GM21447 (cell line): ENCODE data around the gene VSTM2L.
"Not testable (repeated sequence)": the region's sequence is repeated elsewhere in the genome, so short reads cannot be mapped to it uniquely, and the experiment has no call there.

Experiments used
- ATAC-seq: cut with Tn5 transposase; IDR thresholded peaks from one replicate; pipeline ENCODE4 v1.9.1; 2021; ENCODE audit not compliant: unreplicated experiment

VSTM2L gene, protein sequence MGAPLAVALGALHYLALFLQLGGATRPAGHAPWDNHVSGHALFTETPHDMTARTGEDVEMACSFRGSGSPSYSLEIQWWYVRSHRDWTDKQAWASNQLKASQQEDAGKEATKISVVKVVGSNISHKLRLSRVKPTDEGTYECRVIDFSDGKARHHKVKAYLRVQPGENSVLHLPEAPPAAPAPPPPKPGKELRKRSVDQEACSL

GRCh38 chr20:37902504-37903313, at the start of gene VSTM2L:
VSTM2L (plus strand) TSS chr20:37903127; CDS start chr20:37903351, 224 bp downstream.
- ATAC-seq: no peak

DNA sequence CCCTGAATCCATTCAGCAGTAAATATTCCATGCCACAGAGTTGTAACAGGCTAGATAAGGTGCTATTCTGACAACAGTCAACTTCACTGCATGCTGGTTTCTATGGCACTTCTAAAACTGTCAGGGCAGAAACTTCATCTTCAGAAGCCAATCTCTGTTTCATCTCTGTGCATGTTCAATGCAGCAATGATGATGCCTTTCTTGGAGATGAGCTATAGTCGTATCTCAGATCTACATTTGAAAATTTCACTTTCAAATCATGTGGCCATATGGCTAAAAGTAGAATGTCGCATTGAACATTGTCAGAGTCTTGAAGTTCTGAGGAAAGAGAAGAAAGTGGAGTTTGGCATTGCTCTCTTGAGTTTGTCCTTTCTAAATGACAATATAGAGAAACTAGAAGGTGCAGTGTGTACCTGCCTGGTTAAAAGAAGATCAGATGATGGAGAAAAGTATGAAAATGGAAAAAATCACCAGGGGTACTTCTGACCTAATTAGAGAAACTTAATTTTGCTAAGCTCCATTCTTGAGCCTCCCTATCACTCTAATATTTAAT, 49.0 kb upstream of the VSTM2L start:
- ATAC-seq: peak; percentile 75

DNA sequence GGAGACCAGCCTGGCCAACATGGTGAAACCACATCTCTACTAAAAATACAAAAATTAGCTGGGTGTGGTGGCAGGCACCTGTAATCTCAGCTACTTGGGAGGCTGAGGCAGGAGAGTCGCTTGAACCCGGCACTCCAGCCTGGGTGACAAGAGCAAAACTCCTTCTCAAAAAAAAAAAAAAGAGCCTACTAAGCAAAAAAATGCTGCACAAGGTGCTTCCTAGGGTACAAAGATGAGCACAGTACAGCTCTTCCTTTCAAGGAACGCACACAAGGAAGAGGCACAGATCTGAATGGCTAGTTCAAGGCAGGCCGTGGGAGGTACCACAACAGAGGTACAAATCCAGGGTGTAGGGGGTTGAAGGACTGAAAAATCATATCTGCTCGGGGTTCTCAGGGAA, 46.9 kb upstream of the VSTM2L start:
- ATAC-seq: not testable (repeated sequence)

DNA sequence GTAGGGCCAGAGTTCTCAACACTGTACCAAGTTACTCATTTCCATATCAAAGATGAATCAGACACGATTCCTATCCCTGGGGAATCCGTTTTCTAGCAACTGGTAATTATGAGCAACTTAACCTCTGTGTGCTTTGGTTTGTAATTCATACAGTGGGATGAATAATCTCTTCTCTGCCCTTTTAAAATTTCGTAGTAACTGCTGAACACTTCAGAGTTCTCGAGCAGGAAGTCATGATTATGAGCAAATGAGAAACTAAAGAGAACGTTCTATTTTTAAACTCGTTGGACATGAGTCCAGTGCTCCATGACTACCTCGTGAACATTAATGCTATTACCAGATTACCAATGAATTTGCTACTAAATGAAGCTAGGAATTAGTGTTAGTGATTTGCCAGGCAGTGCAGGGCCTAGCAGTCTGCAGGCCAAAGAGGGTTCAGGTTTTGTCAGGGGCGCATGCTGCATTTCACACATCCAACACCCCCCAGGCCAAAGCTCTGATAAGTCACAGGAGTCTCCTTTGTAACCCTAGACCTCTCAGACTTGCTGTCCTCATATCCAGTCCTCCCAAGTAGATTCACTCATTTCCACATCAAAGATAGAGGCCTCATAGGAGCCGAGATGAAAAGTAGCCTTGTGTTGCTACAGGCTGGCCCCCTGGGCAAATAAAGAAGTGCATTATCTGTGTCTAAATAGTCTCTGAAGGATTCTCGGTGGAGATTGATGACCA, 45.8 kb upstream of the VSTM2L start:
- no peak for ATAC-seq

DNA sequence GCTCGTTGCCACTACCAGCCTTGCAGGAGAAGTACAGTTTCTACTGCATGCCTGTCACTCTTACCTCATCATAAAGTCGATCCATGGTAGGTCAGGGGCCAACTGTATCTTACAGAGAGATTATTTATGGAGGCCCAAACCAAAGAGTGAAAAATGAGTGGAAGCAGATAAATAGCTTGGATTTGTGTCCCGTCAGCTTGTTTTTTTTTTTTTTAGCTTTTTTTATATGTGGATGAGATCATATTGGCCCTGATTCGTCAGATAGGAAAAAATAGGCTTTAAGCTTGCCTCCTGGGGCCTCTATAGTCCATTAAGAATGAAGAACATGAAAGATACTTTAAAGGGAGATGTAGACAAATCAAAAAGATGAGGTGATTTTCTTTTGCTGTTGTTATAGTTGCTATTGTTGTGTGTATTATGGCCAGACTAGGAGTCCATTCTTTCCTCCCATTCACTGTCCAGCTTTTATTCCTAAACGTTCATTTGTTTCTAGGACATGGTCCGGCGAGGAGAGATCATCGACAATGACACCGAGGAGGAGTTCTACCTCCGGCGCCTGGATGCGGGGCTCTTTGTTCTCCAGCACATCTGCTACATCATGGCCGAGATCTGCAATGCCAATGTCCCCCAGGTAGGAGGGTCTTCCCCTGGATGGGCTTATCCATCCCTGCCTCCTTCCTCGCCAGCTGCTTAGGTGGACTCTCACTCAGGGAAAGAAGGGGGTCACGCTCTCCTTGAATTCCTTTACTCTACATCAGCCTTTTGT, 43.3 kb upstream of the VSTM2L start:
- no peak for ATAC-seq

DNA sequence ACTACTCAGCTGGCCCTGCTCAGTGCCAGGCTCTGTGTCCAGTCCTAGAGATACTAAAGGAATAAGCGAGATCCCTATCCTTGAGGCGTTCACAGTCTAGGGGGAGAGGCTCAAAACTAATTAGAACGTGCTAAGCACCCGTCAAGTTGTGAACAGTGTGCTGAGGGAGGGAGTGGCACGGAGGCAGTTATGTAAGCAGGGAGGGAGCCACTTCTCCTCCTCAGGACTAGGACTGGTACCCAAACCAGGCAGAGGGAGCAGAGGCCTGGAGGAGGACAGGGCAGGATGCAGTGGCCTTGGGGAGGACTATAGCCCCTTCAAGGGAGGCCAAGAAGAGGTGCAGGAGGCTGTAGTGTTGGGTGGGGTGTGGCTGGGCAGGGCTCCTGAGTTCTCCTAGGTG, 39.6 kb upstream of the VSTM2L start:
- no peak for ATAC-seq

DNA sequence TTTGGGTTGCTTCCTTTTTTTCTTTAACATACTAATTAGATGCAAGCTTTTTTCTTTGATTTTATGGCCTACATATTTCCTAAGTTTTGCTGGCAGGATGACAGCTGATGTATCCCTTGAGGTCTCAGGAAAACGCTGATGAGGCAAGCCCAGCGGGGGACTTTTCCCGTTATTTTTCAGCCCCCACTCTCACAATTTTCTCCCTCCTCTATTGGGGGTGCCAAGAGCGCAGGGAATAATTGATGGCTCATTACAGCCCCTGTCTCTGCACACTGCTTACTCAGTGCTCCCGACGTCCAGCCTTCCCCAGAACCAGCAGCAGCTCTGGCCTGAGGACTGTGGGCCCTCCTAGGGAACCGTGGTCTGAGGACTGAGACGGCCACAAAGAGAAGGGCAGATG, 38.6 kb upstream of the VSTM2L start:
- ATAC-seq: no peak

DNA sequence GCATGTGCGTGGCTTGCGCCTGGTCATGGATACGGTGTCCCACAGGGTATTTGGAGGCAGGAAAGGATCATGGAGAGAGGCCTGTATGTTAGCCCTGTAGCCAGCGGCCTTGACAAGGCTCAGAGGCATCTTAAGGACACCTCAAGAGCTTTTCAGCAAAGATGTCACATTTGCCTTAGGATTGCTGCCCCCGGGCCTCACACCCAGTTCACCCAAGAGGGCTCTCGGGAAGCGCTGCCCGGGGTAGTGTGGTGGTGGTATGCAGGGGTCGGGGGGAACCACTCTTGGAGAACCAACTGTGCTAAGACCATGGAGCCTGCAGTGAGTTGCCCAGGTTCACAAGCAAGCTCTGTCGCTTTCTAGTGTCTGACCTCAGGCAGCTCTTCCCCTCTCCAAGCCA, 36.9 kb upstream of the VSTM2L start:
- ATAC-seq: no peak

DNA sequence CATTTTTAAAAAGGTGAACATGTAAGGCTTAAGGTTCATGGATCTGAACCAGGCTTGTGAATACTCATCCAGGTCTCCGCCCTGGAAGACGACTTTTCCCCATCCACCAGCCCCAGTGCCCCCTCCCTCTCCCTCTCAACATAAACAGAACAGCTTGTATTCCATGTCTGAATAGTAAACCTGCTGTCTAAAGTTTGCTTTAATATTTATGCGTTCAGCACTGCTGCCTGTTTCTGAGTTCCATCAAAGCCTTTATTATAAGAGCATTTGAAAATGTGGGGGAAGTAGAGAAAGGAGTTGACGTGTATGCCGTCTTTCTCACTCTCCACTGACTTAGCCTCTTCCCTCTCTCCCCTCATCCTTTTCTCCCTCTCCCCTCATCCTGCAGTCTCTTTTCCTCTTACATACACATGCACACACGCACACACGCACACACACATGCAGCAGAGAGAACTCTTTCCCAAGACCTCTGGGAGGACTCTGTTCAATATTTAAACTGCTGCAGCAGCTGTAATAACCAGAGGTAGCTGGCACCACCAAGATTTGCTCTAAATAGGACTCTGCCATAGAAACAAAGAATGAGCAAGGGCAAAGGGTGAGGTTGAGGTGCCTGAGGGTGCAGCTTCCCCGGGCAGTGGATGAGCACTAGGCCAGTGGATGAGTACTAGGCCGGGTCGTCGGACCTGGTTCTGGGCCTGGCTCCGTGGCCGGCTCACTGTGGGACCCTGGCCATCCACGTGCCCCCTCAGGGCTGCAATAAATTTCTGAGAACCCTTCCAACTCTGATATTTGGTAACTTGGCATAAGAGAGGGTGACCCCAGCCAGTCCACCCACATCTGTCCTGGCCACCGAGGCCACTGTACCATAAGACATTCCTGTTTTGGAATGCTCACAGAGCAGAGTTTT, 35.4 kb upstream of the VSTM2L start:
- no peak for ATAC-seq

- no peak for ATAC-seq
Observed at GRCh38 chr20:37868851-37869333, 34.0 kb upstream of the VSTM2L start.

DNA sequence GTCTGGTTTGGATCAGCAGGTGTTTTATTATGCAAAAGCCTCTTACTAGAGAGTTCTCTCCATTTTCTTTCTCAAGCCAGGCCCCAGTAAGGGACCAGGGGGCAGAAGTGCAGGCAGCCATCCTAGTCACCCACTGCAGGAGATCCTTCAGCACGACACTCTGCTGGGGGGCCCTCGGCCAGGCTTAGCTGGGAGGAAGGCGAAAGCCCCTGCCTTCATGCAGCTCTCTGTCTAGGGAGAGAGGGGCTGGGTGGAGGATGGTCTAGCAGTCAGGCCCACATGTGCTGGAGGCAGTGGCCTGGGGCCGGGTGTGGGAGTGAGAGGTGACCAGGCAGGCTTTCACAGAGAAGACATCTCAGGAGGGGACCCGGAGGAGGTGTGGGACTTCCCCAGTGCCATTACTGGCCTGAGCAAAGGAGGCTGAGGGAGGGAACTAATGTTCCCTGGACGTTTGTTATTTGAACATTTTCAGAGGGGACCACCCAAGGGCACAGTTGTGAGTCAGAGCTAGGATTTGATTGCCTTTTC, 33.5 kb upstream of the VSTM2L start:
- ATAC-seq: no peak

DNA sequence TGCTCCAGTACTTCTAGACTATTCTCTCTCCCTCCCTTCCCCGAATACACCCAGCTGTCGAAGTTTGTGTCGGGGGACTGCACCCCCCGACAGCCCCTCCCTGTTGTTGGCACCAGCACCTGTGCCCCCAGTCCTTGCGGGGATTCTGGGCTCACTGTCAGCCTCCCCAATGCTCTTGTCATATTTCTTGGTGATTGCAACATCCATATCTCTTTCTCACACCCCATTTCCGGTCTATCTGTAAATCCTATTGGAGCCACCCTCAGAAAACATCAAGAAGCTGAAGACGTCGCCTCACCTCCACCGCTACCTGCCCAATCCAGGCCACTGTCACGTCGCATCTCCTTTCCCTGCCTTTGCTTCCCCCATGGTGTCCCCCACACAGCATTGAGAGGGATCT, 32.6 kb upstream of the VSTM2L start:
- no peak for ATAC-seq

DNA sequence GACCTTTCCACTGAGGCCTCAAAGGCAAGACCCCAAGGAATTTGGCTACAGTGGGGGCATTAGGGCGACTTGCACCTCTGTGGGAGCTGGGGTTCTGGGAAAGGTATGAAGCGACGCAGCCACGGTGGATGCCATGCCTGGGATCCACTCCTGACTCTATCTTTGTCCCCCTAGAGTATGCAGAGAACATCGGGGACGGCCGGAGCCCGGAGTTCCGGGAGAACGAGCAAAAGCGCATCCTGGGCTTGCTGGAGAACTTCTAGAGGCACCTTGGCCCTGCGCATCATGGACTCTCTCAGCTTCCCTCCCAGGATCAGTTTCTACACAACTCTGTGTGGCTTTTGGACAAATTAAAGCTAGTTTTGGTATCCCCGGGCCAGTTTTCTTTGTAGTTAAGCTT, 31.2 kb upstream of the VSTM2L start:
- no peak for ATAC-seq

- ATAC-seq: no peak
Observed at GRCh38 chr20:37872161-37872560, 30.8 kb upstream of the VSTM2L start.

DNA sequence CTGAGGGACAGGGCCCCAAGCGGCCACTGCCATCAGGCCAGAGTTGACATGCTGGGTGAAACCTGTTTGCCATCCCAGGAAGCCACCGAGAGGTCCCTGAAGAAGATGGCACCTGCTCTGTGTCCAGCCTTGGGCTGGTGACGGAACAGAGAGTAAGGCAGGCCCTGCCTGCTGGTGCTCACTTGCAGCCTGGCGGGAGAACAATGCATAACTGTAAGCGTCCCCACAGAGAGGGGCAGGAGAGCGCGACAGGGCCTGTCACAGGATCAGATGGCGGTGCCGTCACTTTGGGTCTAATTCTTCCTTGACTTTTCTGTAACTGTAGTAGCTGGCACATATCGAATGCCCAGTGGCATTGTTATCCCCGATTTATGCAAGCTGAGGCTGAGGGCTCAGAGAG, 29.0 kb upstream of the VSTM2L start:
- ATAC-seq: no peak

GRCh38 chr20:37875460-37876175, 27.3 kb upstream of the VSTM2L start:
- ATAC-seq: no peak

- no peak for ATAC-seq
Observed at GRCh38 chr20:37876863-37877262, 26.1 kb upstream of the VSTM2L start.

- no peak for ATAC-seq
Observed at GRCh38 chr20:37877832-37878772, 24.8 kb upstream of the VSTM2L start.
